ENCODE measurements around the gene MRNIP.

DNA sequence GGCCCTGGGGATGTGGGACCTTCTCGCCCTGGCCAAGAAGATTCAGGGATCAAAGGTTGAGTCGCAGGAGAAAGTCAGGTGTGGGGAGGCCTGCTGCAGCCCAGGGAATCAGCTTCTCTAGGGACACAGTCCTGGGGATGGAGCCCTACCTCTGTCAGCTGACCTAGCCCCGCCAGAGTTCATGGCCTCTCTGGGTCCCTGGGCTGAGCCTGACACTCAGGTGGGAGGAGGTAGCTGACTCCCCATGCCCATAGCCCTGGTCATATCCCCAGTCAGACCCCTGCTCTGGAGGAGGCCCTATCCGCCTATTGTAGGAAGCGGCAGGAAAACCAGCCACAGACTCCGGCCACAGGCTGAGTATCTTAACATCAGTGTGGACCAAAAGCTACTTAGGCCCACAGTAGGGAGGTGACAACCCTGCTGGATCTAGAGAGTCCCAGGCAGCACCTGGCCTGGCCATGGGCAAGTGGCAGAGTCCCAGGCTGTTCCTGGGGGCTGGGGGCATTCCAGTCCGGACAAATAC lies 15.0 kb upstream of the MRNIP start:
- TF ChIP-seq CTCF (IDR thresholded peaks at IDR 0.05): no peak
- TF ChIP-seq POLR2A (IDR thresholded peaks at IDR 0.05): no peak
